ENCODE measurements around the gene PLD4. TPM values are rescaled to one million over a fixed set of nuclear protein-coding genes. Genes with fewer than 3 reads are reported as not detected.

Gene PLD4
- total and polyA plus RNA-seq, 2 of the 8 experiments (the other 6 are each of a cell fraction or from before 2014, with no cell fraction given): 0.05 TPM; not detected in 1

DNA sequence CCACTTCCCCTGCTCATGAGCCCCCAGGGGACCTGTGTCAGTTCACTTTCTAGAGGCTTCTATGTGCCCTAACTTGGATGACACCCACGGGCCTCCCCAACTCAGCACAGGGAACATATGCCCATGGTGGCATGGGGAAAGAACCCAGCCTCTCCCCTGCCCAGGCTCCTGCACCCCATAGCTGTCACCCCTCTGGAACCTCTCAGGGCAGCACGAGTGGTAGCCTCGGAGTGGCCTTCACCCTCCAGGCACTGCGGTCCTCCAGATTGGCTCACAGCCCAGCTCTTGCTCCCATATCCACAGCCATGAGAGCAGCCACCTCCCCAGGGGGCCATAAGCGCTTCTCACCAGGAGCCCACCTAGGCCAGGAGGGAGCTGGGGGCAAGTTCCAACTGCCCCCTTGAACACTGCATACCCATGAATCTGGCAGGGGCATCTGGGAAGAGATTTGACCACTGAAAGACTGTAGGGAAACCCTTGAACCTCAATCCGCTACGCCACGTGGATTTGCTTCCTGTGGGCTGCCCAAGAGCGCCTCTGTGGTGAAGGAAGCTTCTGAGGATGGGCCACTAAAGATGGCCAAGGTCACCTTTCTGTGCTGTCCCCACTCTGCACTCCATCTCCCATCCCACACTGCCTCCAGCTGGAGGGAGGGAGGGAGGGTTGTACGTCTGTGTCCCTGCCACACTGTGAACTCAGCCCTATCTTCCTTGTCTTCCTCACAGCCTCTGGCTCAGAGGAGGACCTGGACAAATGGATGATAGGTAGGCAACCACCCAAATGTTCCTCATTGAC is 11.9 kb downstream of the PLD4 start:
- peaks cover 22 to 75% (median 46%) of the 10 kb centered on the region in 4 experiments for H3K27me3 ChIP-seq (replicated peaks in 1 of 4; ENCODE audit: control insufficient read depth in 3 of 4, extremely low read depth in 1 of 4, insufficient read depth in 3 of 4, low read length in 3 of 4)
- no peak overlapping the region for H2BK5ac ChIP-seq (ENCODE audit: low read depth, low read length)
- no peak overlapping the region for H3K56ac ChIP-seq (replicated peaks; ENCODE audit: insufficient read length, low read depth, low read length)
- 72% methylated on average over 9 of the region's 10 CpGs; no CpG with 5 or more reads in 1 of the 2 experiments for WGBS, 2 experiments (ENCODE audit: extremely low coverage in 1 of 2, insufficient coverage in 1 of 2, insufficient read length in 1 of 2, insufficient replicate concordance in 2 of 2, low coverage in 1 of 2, low lambda C conversion rate in 2 of 2, missing lambda C conversion rate in 1 of 2)
- FAIRE-seq (no peak), DNase-seq (ENCODE audit: low read depth in 1 of 2, low spot score in 2 of 2) (no peak)
- H2BK12ac ChIP-seq (ENCODE audit: low read depth, low read length): no peak overlapping the region
- peaks cover 0 to 12% (median 8%) of the 10 kb centered on the region in 4 experiments; a peak in 5 of 7 replicates for H3K4me1 ChIP-seq (replicated peaks in 1 of 4; ENCODE audit: control insufficient read depth in 3 of 4, insufficient read depth in 4 of 4, low read length in 3 of 4)
- no peak overlapping the region for H3K9ac ChIP-seq (replicated peaks in 1 of 4; ENCODE audit: extremely low read depth in 1 of 4, low read depth in 3 of 4, low read length in 3 of 4)
- no peak overlapping the region for H3K14ac ChIP-seq (ENCODE audit: insufficient read length)
- ChIA-PET POLR2A (ENCODE audit: partially characterized antibody) (no interaction called here), CTCF (ENCODE audit: partially characterized antibody) (interaction anchor here (0.6 to 4.5 kb wide), 10 partner anchors 8 to 305 kb away, joined by 3 to 21 read pairs (median 3); no protein-coding TSS in a partner anchor)
- H3K79me1 ChIP-seq (ENCODE audit: low read depth, low read length): no peaks in the 10 kb centered on the region
- no peaks in the 10 kb centered on the region for H4K20me1 ChIP-seq (replicated peaks in 1 of 2; ENCODE audit: control insufficient read depth in 1 of 2, insufficient read depth in 2 of 2, low read length in 2 of 2)
- no peak overlapping the region for H4K91ac ChIP-seq (replicated peaks; ENCODE audit: insufficient read length, low read length)
- no peaks in the 10 kb centered on the region for H3K79me2 ChIP-seq (ENCODE audit: control insufficient read depth in 1 of 2, insufficient read depth in 2 of 2, low read length in 2 of 2)
- no peak overlapping the region for H2AFZ ChIP-seq (ENCODE audit: low read length)
- H3K4me2 ChIP-seq (ENCODE audit: insufficient read depth in 1 of 2, low read depth in 2 of 2, low read length in 2 of 2): no peak overlapping the region
- no peak overlapping the region for H3K18ac ChIP-seq (ENCODE audit: extremely low read depth, low read length)
- no peak overlapping the region for H3K4ac ChIP-seq (replicated peaks; ENCODE audit: insufficient read length, low read depth, low read length)
- peaks cover 12% of the 10 kb centered on the region; the same call in 1 of the 2 replicates for H3K23me2 ChIP-seq (ENCODE audit: low read depth, low read length)
- TF ChIP-seq ZNF274 (IDR thresholded peaks at IDR 0.05; ENCODE audit: borderline replicate concordance, extremely low read depth, low read length) (no peak), KDM4A (IDR thresholded peaks at IDR 0.05; ENCODE audit: low read depth, low read length, severe bottlenecking) (no peak), EGR1 (IDR thresholded peaks at IDR 0.05; ENCODE audit: borderline replicate concordance, low read depth, low read length) (no peak), NRF1 (IDR thresholded peaks at IDR 0.05; ENCODE audit: low read depth, low read length) (no peak), CHD2 (IDR thresholded peaks at IDR 0.05; ENCODE audit: low read length) (no peak), TAF1 (IDR thresholded peaks at IDR 0.05; ENCODE audit: low read depth, low read length) (no peak), EP300 (IDR thresholded peaks at IDR 0.05; ENCODE audit: borderline replicate concordance in 1 of 2, low read depth in 2 of 2, low read length in 2 of 2) (no peak)
- peaks cover 0 to 4% (median 0%) of the 10 kb centered on the region in 4 experiments; a peak in 1 of 8 replicates for H3K36me3 ChIP-seq (ENCODE audit: control insufficient read depth in 2 of 4, insufficient read depth in 4 of 4, low read length in 3 of 4)
- no peak overlapping the region for H2AK5ac ChIP-seq (ENCODE audit: low read depth, low read length)
- H3K23ac ChIP-seq (ENCODE audit: insufficient read length): no peak overlapping the region
- H2BK15ac ChIP-seq (ENCODE audit: low read length): no peak overlapping the region
- no peak overlapping the region for H3K4me3 ChIP-seq (ENCODE audit: extremely low read depth in 1 of 4, insufficient read depth in 2 of 4, low read depth in 3 of 4, low read length in 4 of 4)
- H4K5ac ChIP-seq (ENCODE audit: insufficient read length, low read depth, low read length): no peak overlapping the region
- peaks cover 0 to under 1% of the 10 kb centered on the region in 2 experiments; a peak in 1 of 4 replicates for H3K9me3 ChIP-seq (ENCODE audit: insufficient read depth in 2 of 2, low read depth in 1 of 2, low read length in 1 of 2)
- no peak overlapping the region for H2BK20ac ChIP-seq (ENCODE audit: low read length)
- H2BK120ac ChIP-seq (replicated peaks; ENCODE audit: low read depth, low read length): no peak overlapping the region
- H3K27ac ChIP-seq (ENCODE audit: low read depth, low read length): no peak overlapping the region
- no peak overlapping the region for H4K8ac ChIP-seq (ENCODE audit: extremely low read depth, insufficient read depth, low read length)

Data from H1 (cell line).